SK-N-SH treated with all-trans-retinoic acid at 6 μM for 48 hours (cell line): ENCODE data around the gene RHOG.

ENCODE experiments used
- ATAC-seq: fragments of 200-7000 bp; cut with Tn5 transposase; 3 replicates; pipeline ENCODE4 v1.9.1; 2020; ENCODE audit warnings: mild to moderate bottlenecking, moderate library complexity
- ARNTL ChIP-seq: fragments of 450-650 bp; formaldehyde crosslinking; IDR thresholded peaks from 2 replicates; pipeline ENCODE4 v1.5.0; 2020; ENCODE audit warnings: low read depth, mild to moderate bottlenecking, moderate library complexity, borderline replicate concordance
- BACH2 ChIP-seq: fragments of 250-450 bp; sonication (Bioruptor Pico); IDR thresholded peaks from 2 replicates; pipeline ENCODE4 v1.9.0; 2021; ENCODE audit warnings: mild to moderate bottlenecking, borderline replicate concordance
- CREB5 ChIP-seq: fragments of 250-450 bp; sonication (Bioruptor Pico); IDR thresholded peaks from 2 replicates; pipeline ENCODE4 v1.5.1; 2020; ENCODE audit warnings: low read depth, mild to moderate bottlenecking, moderate library complexity
- CSDC2 ChIP-seq: fragments of 250-450 bp; sonication (Bioruptor Pico); IDR thresholded peaks from 2 replicates; pipeline ENCODE4 v1.5.0; 2020; ENCODE audit warnings: mild to moderate bottlenecking, moderate library complexity
- CSRNP3 ChIP-seq: fragments of 250-450 bp; sonication (Bioruptor Pico); IDR thresholded peaks from 2 replicates; pipeline ENCODE4 v1.5.1; 2021; ENCODE audit warnings: mild to moderate bottlenecking, moderate library complexity
- ESRRG ChIP-seq: fragments of 250-450 bp; sonication (Bioruptor Pico); IDR thresholded peaks from 2 replicates; pipeline ENCODE4 v1.6.1; 2021; ENCODE audit warnings: mild to moderate bottlenecking
- GLIS3 ChIP-seq: fragments of 250-450 bp; sonication (Bioruptor Pico); IDR thresholded peaks from 2 replicates; pipeline ENCODE4 v1.5.0; 2020; ENCODE audit warnings: mild to moderate bottlenecking, moderate library complexity
- ISL1 ChIP-seq: fragments of 250-450 bp; sonication (Bioruptor Pico); IDR thresholded peaks from 2 replicates; pipeline ENCODE4 v2.1.2; 2022; ENCODE audit warnings: mild to moderate bottlenecking, moderate library complexity
- OSR1 ChIP-seq: fragments of 250-450 bp; sonication (Bioruptor Pico); IDR thresholded peaks from 2 replicates; pipeline ENCODE4 v1.8.0; 2022; ENCODE audit warnings: moderate library complexity, mild to moderate bottlenecking, inconsistent platforms
- PATZ1 ChIP-seq: fragments of 250-450 bp; sonication (Bioruptor Pico); IDR thresholded peaks from 2 replicates; pipeline ENCODE4 v1.8.0; 2020; ENCODE audit warnings: mild to moderate bottlenecking, moderate library complexity, borderline replicate concordance
- POU6F1 ChIP-seq: fragments of 250-450 bp; sonication (Bioruptor Pico); IDR thresholded peaks from 2 replicates; pipeline ENCODE4 v1.8.0; 2021; ENCODE audit warnings: low read depth, mild to moderate bottlenecking, moderate library complexity, borderline replicate concordance
- PPARA ChIP-seq: fragments of 250-450 bp; sonication (Bioruptor Pico); IDR thresholded peaks from 2 replicates; pipeline ENCODE4 v1.5.0; 2020; ENCODE audit warnings: mild to moderate bottlenecking, borderline replicate concordance
- RARB ChIP-seq: fragments of 250-450 bp; sonication (Bioruptor Pico); IDR thresholded peaks from 2 replicates; pipeline ENCODE4 v1.8.0; 2021; ENCODE audit warnings: mild to moderate bottlenecking, moderate library complexity
- ZC3H10 ChIP-seq: fragments of 250-450 bp; sonication (Bioruptor Pico); IDR thresholded peaks from 2 replicates; pipeline ENCODE4 v1.5.1; 2021; ENCODE audit warnings: mild to moderate bottlenecking, moderate library complexity
- ZFP3 ChIP-seq: fragments of 250-450 bp; sonication (Bioruptor Pico); IDR thresholded peaks from 2 replicates; pipeline ENCODE4 v1.5.0; 2020; ENCODE audit warnings: mild to moderate bottlenecking, moderate library complexity
- ZFP30 ChIP-seq: fragments of 450-650 bp; formaldehyde crosslinking; IDR thresholded peaks from 2 replicates; pipeline ENCODE4 v1.5.0; 2022; ENCODE audit warnings: mild to moderate bottlenecking, moderate library complexity
- ZNF565 ChIP-seq: fragments of 450-650 bp; formaldehyde crosslinking; conservative IDR thresholded peaks from 2 replicates; pipeline ENCODE4 v1.5.0; 2020; ENCODE audit warnings: low read depth, mild to moderate bottlenecking, moderate library complexity
- ZNF70 ChIP-seq: fragments of 450-650 bp; formaldehyde crosslinking; IDR thresholded peaks from 2 replicates; pipeline ENCODE4 v1.5.0; 2020; ENCODE audit warnings: mild to moderate bottlenecking, moderate library complexity
- ZNF8 ChIP-seq: fragments of 450-650 bp; formaldehyde crosslinking; IDR thresholded peaks from 2 replicates; pipeline ENCODE4 v1.5.0; 2020; ENCODE audit warnings: mild to moderate bottlenecking, moderate library complexity

RHOG gene

GRCh38 chr11:3853899-3854659 lies 13.3 kb upstream of the RHOG start:
- TF ChIP-seq ZC3H10: no peak
- no peak for TF ChIP-seq ESRRG (CRISPR knock-in tag)
- no peak for TF ChIP-seq ZNF565 (CRISPR knock-in tag)
- TF ChIP-seq, all 23 proteins: peak for 0
- ATAC-seq: no peak

GRCh38 chr11:3853545-3853842 lies 12.7 kb upstream of the RHOG start:
- no peak for ATAC-seq
- no peak for TF ChIP-seq ZFP30 (CRISPR knock-in tag)
- TF ChIP-seq ZFP3: no peak
- no peak for TF ChIP-seq CSRNP3 (CRISPR knock-in tag)
- TF ChIP-seq POU6F1 (CRISPR knock-in tag): no peak
- TF ChIP-seq ESRRG (CRISPR knock-in tag): no peak
- TF ChIP-seq CREB5 (CRISPR knock-in tag): no peak
- no peak for TF ChIP-seq ZC3H10
- TF ChIP-seq PATZ1: no peak
- TF ChIP-seq, all 23 proteins: peak for 0

GRCh38 chr11:3849297-3849874 lies 8.6 kb upstream of the RHOG start:
- peak; percentile 91 for ATAC-seq
- TF ChIP-seq ZFP3 (no peak), ZNF565 (CRISPR knock-in tag) (no peak), CREB5 (CRISPR knock-in tag) (no peak), CSDC2 (CRISPR knock-in tag) (no peak), POU6F1 (CRISPR knock-in tag) (no peak), GLIS3 (CRISPR knock-in tag) (no peak), ARNTL (no peak), OSR1 (CRISPR knock-in tag) (no peak), PPARA (CRISPR knock-in tag) (no peak), ZNF70 (CRISPR knock-in tag) (no peak), RARB (CRISPR knock-in tag) (no peak), BACH2 (no peak), ZNF8 (CRISPR knock-in tag) (no peak), PATZ1 (no peak), ZC3H10 (no peak), CSRNP3 (CRISPR knock-in tag) (no peak), ISL1 (CRISPR knock-in tag) (no peak)
